NCI-H2029 treated with DMSO at 0.1 percent for 48 hours (cell line): ENCODE measurements around the gene ACOT13.
"Not testable (repeated sequence)": the region's sequence is repeated elsewhere in the genome, so short reads cannot be mapped to it uniquely, and the experiment has no call there.

Source experiments
- DNase-seq: peaks from one replicate; lab custom pipeline; 2025; lab: John Stamatoyannopoulos, UW

ACOT13 gene

DNA sequence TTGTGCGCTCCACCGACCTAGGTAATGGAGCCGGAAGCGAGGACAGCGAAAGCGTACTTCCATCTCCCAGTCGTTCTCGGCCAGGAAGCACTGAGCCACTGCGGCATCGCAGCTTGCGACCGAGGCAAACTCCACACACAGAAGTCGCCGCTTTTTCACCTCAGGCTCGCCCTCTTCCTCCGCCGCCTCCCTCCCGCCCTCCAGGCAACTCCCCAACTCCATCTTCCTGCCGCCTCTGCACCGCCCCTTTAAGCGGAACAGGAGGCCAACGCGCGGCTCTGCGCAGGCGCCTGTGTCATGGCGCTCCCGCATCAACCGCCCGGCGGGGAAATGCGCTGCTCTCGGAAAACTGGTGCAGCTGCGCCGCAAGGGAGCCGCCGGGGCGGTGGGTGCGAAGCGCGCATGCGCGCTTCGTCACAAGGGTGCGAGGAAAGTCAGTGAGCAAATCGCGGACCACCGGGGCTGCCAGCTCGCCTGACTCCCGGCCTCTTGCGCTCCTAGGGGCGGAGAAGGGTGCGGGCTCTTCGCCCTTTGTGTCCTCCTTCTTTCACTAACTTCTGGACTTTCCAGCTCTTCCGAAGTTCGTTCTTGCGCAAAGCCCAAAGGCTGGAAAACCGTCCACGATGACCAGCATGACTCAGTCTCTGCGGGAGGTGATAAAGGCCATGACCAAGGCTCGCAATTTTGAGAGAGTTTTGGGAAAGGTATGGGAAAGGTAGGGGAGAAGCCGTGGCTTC lies at the start of gene ACOT13, which contains the start of gene TDP2:
Gene ACOT13 (plus strand): TSS at position 437 of the 737 bp plus-strand sequence. CDS start 187 bp downstream, at position 624.
Gene TDP2 (minus strand): TSS at position 259 of the 737 bp plus-strand sequence. CDS start 37 bp downstream, at position 222.
- DNase-seq = peak; percentile 89

DNA sequence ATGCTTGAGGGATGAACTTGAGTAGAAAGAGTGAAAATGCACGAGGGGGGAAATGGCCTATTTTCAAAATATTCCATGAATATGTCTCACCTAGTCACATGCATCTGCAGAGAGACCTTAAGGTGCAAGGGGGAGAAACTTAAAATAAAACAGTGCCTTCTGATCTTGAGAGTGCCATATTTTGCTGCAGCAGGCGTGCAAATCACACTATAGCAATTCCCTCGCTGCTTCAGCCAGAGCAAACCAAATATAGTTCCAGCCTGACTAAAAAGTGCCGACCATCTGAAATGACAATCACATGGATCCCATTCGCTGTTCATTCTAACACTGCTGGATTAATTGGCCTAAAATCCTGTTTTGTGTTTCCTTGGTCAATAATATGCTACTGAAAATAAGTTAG lies 47.2 kb upstream of the ACOT13 start:
- no peak for DNase-seq

GRCh38 chr6:24620637-24621036 lies 46.2 kb upstream of the ACOT13 start:
- DNase-seq = no peak

DNA sequence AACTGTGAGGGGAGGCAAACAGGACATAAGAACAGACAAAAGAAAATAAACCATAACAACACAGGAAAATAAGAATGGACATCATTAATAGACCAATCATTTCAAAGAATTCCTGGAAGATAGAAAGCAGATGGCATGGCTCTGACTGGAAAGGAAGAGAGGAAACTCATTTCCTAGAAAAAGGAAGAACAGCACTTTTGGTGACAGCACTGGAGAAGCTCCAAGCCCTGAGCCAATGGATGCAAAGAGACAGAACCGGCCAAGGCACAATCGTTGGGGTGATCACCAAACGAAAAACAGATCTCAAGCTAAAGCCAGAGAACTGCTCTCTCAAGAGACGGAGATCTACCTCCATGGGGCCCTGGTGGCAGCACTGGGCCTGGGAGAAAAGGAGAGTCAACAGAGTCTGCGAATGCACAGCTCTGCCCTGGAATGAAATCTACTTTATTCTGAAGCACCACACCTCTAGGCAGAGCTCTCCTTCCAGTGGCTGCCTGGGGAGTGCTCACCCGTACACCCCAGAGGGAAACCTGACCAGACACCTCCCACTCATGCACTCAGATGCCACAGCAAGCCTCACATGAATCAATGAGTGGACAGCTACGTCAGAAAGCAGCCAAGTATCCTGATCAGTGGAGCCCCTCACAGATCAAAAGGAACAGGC lies 45.1 kb upstream of the ACOT13 start:
- DNase-seq = no peak

DNA sequence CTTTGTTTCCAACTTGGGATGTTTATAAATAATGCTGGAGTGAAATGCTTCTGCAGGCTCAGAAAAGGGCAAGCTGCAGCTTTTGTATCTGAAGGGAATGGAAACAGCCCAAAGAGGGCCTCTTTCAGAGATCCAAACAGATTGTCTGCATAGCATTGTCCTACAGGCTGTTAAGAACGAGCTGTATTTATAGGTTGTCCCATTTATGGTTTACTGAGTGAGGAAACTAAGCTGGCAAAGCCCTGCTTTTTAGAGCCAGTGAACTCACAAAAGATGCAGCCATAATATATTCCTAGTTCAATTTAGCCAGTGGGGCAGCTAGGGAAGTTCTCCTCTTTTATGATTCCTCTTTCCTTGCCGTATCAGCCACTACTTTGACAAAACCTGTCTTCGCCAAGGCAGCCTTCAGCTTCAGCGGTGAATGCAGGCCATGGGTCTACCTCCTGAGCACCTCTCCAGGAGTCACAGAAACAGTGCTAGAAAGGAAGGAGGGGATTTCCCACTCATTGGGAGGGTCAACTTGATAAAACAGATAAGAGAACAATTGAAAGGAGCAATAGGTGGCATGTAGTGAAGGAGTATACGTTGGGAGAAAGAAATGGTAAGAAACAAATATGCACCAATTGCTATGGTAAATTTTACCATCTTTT lies 35.9 kb upstream of the ACOT13 start:
- no peak for DNase-seq

DNA sequence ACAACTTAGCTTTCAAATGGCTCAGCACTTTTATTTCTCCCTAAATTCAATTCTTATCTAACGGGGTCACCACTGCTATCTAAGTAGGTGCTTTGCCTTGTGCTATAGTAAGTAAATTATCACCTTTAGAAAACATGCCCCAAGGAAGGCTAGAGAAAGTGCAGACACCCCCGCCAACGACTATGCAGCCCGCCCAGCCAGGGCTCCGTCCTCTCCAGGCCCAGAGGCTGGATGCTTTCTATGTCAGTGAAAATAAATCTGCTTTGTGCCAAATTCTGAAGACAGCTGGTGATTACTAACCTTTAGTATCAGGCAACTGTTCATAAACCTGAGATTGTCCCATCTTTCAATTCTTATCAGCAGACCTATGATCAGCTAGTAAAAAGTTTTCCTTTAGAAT lies 35.2 kb upstream of the ACOT13 start:
- DNase-seq = no peak

GRCh38 chr6:24632573-24632972 lies 34.3 kb upstream of the ACOT13 start:
- DNase-seq = no peak

- no peak for DNase-seq
These were observed 30.2 kb upstream of the ACOT13 start for GRCh38 chr6:24636681-24637080.

GRCh38 chr6:24640166-24640565 lies 26.7 kb upstream of the ACOT13 start:
- no peak for DNase-seq

- not testable (repeated sequence) for DNase-seq
These were observed 26.2 kb upstream of the ACOT13 start for GRCh38 chr6:24640631-24641030.

DNA sequence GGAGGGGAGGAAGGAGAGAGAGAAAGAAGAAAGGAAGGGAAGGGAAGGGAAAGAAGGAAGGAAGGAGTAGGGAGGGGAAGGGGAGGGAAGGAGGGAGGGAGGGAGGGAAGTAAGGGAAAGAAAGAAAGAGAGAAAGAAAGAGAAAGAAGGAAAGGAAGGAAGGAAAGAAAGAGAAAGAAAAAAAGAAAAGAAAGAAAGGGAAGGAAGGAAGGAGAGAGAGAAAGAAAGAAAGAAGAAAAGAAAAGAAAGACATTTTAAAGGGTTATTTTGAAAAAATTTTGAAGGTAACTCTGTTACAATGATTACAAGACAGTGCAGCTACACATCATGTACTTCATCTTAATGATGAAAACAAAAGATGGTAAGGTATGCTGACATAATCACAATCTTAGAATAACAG lies 24.8 kb upstream of the ACOT13 start:
- no peak for DNase-seq

DNA sequence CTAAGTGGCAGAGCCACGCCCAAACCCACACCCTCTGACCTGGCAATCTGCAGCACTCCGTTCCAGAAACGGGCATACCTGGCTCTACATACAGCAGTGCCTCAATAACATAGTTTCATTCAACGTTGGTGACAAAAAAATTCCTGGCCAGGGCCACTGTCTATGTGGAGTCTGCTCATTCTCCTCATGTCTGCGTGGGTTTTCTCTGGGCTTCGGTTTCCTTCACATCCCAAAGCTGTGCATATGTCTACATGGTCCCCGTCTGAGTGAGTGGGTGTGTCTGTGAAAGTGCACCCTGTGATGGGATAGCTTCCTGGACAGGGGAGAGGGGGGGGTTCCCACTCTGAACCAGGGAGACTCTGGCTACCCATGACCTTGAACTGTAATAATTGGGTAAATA lies 23.0 kb upstream of the ACOT13 start:
- no peak for DNase-seq

DNA sequence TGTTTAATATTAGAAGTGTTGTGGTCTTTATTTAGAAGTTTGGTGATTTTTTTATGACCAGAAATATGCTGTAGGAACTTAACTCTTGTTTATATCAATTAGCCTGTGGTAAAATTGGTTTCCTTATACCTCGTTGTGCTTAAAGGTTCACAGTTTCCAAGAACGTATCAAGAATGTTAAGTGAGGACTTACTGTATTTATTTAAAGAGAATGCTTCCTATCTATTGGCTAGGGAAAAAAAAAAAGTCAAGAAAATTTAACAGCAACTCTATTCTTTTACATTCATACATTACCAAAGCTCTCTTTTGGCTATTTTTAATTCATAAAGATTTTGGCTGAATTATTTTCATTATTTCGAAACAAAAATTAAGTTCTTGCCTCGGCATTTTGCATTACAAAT lies 22.5 kb upstream of the ACOT13 start:
- no peak for DNase-seq

DNA sequence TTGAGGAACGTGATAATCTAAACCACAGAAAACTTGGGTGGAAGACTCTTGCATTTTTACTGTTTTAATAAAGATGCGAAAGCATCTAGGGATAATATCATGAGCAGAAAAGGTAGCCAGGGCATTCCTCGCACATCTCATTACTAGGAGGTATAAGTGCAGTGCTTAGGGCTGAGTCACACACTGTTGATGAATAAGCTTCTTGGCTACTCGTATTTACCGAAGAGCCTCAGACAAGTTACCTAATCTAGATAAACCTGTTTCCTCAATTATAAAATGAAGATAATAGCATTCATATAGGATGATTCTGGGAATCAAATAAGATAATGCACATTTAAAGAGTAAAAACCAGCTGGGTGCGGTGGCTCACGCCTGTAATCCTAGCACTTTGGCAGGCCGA lies 20.1 kb upstream of the ACOT13 start:
- DNase-seq = no peak

DNA sequence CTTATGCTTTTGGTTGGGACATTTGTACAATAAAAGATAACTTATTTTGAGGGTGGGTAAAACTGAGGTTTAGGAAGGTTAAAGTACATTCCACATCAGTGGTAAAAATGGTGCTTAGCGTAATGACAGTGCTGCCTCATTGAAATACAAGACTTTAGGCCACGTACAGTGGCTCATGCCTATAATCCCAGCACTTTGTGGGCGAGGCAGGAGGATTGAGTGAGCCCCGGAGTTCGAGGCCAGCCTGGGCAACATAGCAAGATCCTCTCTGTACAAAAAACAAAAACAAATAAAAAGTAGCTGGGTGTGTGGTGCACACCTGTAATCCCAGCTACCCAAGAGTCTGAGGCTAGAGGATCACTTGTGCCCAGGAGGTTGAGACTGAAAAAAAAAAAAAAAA lies 18.6 kb upstream of the ACOT13 start:
- no peak for DNase-seq

DNA sequence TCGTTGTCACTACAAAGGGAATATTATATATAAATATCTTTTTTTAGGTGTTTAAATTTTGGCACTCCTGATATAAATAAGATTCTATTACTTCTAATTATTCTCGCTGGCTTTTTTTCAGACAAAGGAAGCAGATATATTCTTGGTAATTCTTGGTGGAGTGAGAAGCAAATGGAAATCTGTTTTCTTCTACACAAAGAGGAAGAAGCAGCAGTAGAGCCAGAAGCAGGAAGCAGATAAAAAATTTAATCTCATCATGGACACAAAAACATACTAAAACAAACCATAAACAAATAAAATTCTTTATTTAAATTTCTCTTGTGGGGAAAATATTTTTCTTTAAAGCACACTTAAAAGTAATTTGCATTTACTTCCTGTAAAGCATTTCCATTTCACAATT lies 17.2 kb upstream of the ACOT13 start:
- no peak for DNase-seq

- DNase-seq = no peak
These were observed 16.5 kb upstream of the ACOT13 start for GRCh38 chr6:24650365-24650764.

DNA sequence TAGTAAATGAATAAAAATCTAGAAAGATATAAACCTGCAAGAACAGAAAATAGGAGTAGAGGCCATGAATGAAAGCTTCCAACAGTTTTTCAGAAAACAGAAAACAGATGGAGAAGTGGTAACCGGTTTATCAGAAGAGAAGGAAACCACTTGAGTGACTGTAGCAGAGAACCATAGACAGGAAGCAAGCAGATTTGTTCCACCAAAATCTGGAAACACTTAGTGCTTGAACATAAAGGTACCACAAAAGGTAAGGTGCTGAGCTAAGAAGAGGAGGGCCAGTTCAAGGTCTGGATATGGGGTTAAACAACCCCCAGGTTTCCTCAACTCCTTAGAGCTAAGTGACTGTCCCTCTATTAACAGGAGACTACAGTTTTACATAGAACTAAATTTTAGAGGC lies 11.7 kb upstream of the ACOT13 start:
- no peak for DNase-seq

DNA sequence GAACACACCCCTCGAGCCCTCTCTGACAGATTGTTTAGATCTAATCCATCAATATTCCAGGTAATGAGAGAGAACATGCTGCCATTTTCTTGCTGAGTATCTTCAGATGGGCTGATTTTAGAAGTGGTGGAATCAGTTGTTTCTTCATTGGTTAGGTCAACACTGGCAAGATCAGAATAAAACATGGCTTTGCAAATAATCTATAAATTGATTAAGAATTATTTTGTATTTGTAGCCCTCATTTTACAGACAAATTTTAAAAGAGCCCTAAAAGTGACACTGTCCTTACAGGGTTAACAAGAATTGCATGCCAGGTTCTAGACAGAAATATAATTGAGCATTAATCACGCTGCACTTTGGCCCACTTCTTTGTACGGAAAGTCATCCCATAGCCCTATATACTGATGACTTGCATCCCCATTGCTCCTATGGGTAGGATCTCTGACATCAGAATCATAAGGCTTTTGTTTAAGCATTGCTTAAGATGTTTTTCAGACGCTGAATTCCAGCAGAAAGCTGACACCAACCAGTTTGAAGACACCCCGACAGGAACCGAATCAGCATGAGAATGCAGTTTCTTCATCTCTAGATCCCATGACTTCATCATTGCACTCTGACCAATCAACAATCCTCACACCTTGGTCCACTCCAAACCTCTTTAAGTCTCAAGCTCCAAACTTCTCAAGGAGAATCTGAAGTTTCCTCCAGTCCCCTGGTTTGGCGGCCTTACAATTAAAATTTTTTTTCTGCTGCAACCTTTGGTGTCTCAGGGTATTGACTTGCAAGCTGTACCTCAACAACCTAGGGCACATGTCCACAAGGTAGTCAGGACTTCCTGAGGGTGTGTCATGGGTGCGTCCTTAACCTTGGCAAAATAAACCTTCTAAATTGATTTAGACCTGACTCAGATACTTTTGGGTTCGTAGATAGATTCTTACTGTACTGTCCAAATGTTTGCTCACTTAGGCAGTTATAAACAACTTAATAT lies 8.0 kb upstream of the ACOT13 start:
- no peak for DNase-seq

DNA sequence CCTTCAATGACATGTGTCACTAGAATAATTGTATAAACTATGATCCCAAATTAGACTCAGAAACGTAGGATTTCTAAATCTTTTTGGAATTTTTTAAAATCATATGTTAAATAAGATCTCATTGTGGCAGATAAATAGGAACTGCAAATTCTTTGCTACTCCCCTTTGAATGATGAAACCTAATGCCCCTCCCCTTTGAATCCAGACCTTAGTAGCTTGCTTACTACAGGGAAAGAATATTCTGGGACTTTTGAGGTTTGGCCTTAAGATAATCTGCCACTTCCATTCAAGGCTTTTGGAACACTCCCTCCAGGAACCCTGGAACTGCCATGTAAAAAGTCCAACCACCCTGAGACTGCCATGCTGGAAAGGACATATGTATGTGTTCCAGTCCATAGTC lies 7.3 kb upstream of the ACOT13 start:
- DNase-seq = no peak

DNA sequence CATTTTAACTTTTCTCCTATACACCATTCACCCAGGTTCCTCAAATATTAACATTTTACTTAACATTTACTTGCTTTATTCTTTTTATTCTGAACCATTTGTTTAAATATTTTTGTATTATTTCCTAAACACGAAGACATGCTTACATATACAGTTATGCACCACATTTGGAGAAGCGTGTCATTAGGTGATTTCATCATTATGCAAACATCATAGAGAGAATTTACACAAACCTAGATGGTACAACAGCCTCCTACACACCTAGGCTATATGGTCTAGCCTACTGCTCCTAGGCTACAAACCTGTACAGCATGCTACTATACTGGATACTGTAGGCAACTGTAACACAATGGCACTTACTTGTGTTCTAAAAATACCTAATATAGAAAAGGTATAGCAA lies 6.8 kb upstream of the ACOT13 start:
- no peak for DNase-seq

DNA sequence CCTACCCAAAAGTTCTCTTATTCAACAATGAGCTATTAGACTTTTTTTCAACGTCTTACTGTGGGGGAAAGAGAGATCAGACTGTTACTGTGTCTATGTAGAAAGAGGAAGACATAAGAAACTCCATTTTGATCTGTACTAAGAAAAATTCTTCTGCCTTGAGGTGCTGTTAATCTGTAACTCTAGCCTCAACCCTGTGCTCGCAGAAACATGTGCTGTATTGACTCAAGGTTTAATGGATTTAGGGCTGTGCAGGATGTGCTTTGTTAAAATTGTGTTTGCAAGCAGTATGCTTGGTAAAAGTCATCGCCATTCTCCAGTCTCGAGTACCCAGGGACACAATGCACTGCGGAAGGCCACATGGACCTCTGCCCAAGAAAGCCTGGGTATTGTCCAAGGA lies 5.1 kb upstream of the ACOT13 start:
- DNase-seq = not testable (repeated sequence)
